Endothelial cell of umbilical vein (primary cell): Measurements from ENCODE around the gene ANKRD40CL. TPM values are rescaled to one million over a fixed set of nuclear protein-coding genes. Genes with fewer than 3 reads are reported as not detected.

Source experiments
- Bru-seq: library from RNA; stranded (reverse); fragments of 400-500 nt; gene quantifications from one replicate; lab custom pipeline; 2021; lab: Mats Ljungman, UMichigan
- BruChase-seq, 2 experiments: library from RNA; stranded (reverse); fragments of 400-500 nt; gene quantifications; one replicate each; lab custom pipeline; 2021; lab: Mats Ljungman, UMichigan
- BruUV-seq: library from RNA; stranded (reverse); fragments of 400-500 nt; replicated peaks from 2 replicates; lab custom pipeline; 2021; lab: Mats Ljungman, UMichigan
- CTCF ChIA-PET: fragments of 300-600, 350-600 bp; sonication (Branson Sonifier 250); formaldehyde crosslinking; loops from one replicate; lab custom pipeline; 2021; ENCODE audit warnings: antibody characterized with exemption, inconsistent platforms; lab: Charles Lee
- POLR2A ChIA-PET: fragments of 300-600, 350-600 bp; sonication (Branson Sonifier 250); formaldehyde crosslinking; loops from one replicate; lab custom pipeline; 2021; ENCODE audit warnings: antibody characterized with exemption, inconsistent platforms; lab: Charles Lee
- DNase-seq: peaks from one replicate; pipeline ENCODE4 v3.0.0-alpha.2; 2011; ENCODE audit warnings: low read depth, low spot score
- FAIRE-seq: peaks from 2 replicates; lab custom pipeline; 2011; peaks lifted over from hg19 to GRCh38; lab: Jason Lieb, UNC
- H2AFZ ChIP-seq: 2 replicates; pipeline ENCODE4 v1.6.0; 2012; ENCODE audit warnings: low read depth, low read length, control low read depth, inconsistent platforms
- H3K27ac ChIP-seq: 2 replicates; pipeline ENCODE4 v1.5.1; 2011; ENCODE audit warnings: low read depth, mild to moderate bottlenecking, control low read depth, low read length, moderate library complexity; ENCODE audit not compliant: insufficient read depth
- H3K27me3 ChIP-seq, 2 experiments: 2 replicates each; pipeline versions ENCODE4 v1.6.0 to v1.6.1; 2011; ENCODE audit warnings: low read length in 2 of 2, mixed read lengths in 1 of 2; ENCODE audit not compliant: control insufficient read depth in 2 of 2, insufficient read depth in 2 of 2
- H3K36me3 ChIP-seq, 2 experiments: 2 replicates in 1 of 2; 3 replicates in 1 of 2; pipeline ENCODE4 v1.5.1; 2011; ENCODE audit warnings: low read length in 2 of 2, mild to moderate bottlenecking in 1 of 2, moderate library complexity in 1 of 2; ENCODE audit not compliant: control insufficient read depth in 2 of 2, insufficient read depth in 2 of 2; ENCODE audit errors: extremely low read depth in 1 of 2
- H3K4me1 ChIP-seq: 3 replicates; pipeline ENCODE4 v1.5.1; 2011; ENCODE audit warnings: mild to moderate bottlenecking, low read length; ENCODE audit not compliant: control insufficient read depth, insufficient read depth; ENCODE audit errors: extremely low read depth
- H3K4me2 ChIP-seq: 2 replicates; pipeline ENCODE4 v1.6.1; 2011; ENCODE audit warnings: low read length, control low read depth, mixed read lengths; ENCODE audit not compliant: insufficient read depth
- H3K4me3 ChIP-seq, 3 experiments: fragments of 200-600 bp in 1 of 3; sonication (generic), shearing (Covaris generic) in 1 of 3; replicated peaks in 1 of 3; 2 replicates each; pipeline ENCODE4 v1.5.1; 2011 to 2016; ENCODE audit warnings: control low read depth in 3 of 3, low read length in 3 of 3, mild to moderate bottlenecking in 2 of 3, inconsistent platforms in 1 of 3, low read depth in 1 of 3, moderate library complexity in 1 of 3; ENCODE audit not compliant: insufficient read depth in 1 of 3
- H3K79me2 ChIP-seq: 2 replicates; pipeline ENCODE4 v1.6.0; 2012; ENCODE audit warnings: low read length, inconsistent platforms; ENCODE audit not compliant: control insufficient read depth, insufficient read depth
- H3K9ac ChIP-seq: replicated peaks from 2 replicates; pipeline ENCODE3; 2011; ENCODE audit warnings: low read length, control low read depth; ENCODE audit not compliant: insufficient read depth; ENCODE audit errors: extremely low read depth
- H3K9me1 ChIP-seq: replicated peaks from 3 replicates; pipeline ENCODE4 v1.6.0; 2011; ENCODE audit warnings: mild to moderate bottlenecking, low read length; ENCODE audit not compliant: control insufficient read depth, insufficient read depth; ENCODE audit errors: extremely low read depth
- H3K9me3 ChIP-seq: replicated peaks from 2 replicates; pipeline ENCODE4 v1.5.1; 2012; ENCODE audit warnings: low read length, inconsistent platforms; ENCODE audit not compliant: control insufficient read depth, insufficient read depth
- H4K20me1 ChIP-seq: replicated peaks from 2 replicates; pipeline ENCODE3; 2011; ENCODE audit warnings: mild to moderate bottlenecking, low read length; ENCODE audit not compliant: control insufficient read depth, insufficient read depth; ENCODE audit errors: extremely low read depth
- CTCF ChIP-seq, 2 donors: IDR thresholded peaks; 1 replicate in 1 of 2; 2 replicates in 1 of 2; pipeline ENCODE4 v1.5.1; 2011; ENCODE audit warnings: low read length in 2 of 2, mild to moderate bottlenecking in 2 of 2, moderate library complexity in 2 of 2, control low read depth in 1 of 2, inconsistent platforms in 1 of 2, low read depth in 1 of 2; ENCODE audit not compliant: insufficient read depth in 1 of 2; ENCODE audit errors: extremely low read depth in 1 of 2
- EZH2 ChIP-seq: IDR thresholded peaks from 2 replicates; pipeline ENCODE4 v1.6.1; 2012; ENCODE audit warnings: borderline replicate concordance, low read depth, mild to moderate bottlenecking, moderate library complexity, low read length, inconsistent platforms; ENCODE audit not compliant: severe bottlenecking
- FOS ChIP-seq: IDR thresholded peaks from 2 replicates; pipeline ENCODE4 v1.6.1; 2011; ENCODE audit warnings: mild to moderate bottlenecking, low read length, moderate library complexity, borderline replicate concordance; ENCODE audit not compliant: insufficient read depth
- GATA2 ChIP-seq: IDR thresholded peaks from 2 replicates; pipeline ENCODE4 v1.7.0; 2011; ENCODE audit warnings: low read depth, mild to moderate bottlenecking, moderate library complexity, mixed read lengths, low read length; ENCODE audit not compliant: insufficient read length, insufficient read depth
- JUN ChIP-seq: IDR thresholded peaks from 2 replicates; pipeline ENCODE4 v1.6.1; 2011; ENCODE audit warnings: borderline replicate concordance, low read depth; ENCODE audit not compliant: insufficient read length, insufficient read depth
- MAX ChIP-seq: IDR thresholded peaks from 2 replicates; pipeline ENCODE4 v1.6.1; 2011; ENCODE audit not compliant: insufficient read depth, insufficient read length
- MYC ChIP-seq: IDR thresholded peaks from one replicate; pipeline ENCODE4 v1.6.1; 2011; ENCODE audit warnings: mild to moderate bottlenecking, low read depth, low read length
- POLR2A ChIP-seq: IDR thresholded peaks from 2 replicates; pipeline ENCODE4 v1.6.1; 2012; ENCODE audit warnings: low read depth, mild to moderate bottlenecking, control low read depth, low read length
- POLR2AphosphoS5 ChIP-seq: IDR thresholded peaks from 2 replicates; pipeline ENCODE4 v1.6.1; 2012; ENCODE audit warnings: low read depth, mild to moderate bottlenecking, control low read depth, low read length, moderate library complexity; ENCODE audit not compliant: insufficient read depth
- dilution Hi-C: fragments of 300-500 bp; cut with MboI; formaldehyde crosslinking; loops from one replicate; pipeline ENCODE4 v1.15.0; 2019; ENCODE audit warnings: low sequenced_read_pairs; ENCODE audit not compliant: extremely low pct_ligation_motif_present
- intact Hi-C: fragments of 100-400 bp; cut with micrococcal nuclease; formaldehyde crosslinking; loops from one replicate; pipeline ENCODE4 v1.10.0; 2022
- long read RNA-seq: library from polyadenylated mRNA; stranded (forward); transcript quantifications from one replicate; pipeline ENCODE4 v2.0.0, GENCODE V29; 2021
- polyA minus RNA-seq, 3 experiments: library from RNA; depleted of rRNA, polyadenylated mRNA; stranded (reverse); fragments of >200 nt; gene quantifications; 1 replicate in 1 of 3; 2 replicates in 2 of 3; pipeline ENCODE4 v1.2.3, GENCODE V29; 2011
- polyA plus RNA-seq, 4 experiments: library from polyadenylated mRNA; depleted of rRNA in 3 of 4; stranded (reverse) in 3 of 4; unstranded in 1 of 4; fragments of >200 nt; gene quantifications; 2 replicates each; pipeline versions ENCODE4 v1.2.1 to v1.2.3, GENCODE V29; 2011 to 2012; ENCODE audit warnings: missing spikeins in 1 of 4
- total RNA-seq: library from RNA; stranded (reverse); gene quantifications from 2 replicates; pipeline ENCODE4 v1.2.3, GENCODE V29; 2021

The ANKRD40CL gene
- not detected in 2 replicates for total RNA-seq
- polyA plus RNA-seq, result not detected in 2 replicates
- polyA plus RNA-seq (2011; cell fraction: cytosol; rRNA removed), result not detected in 2 replicates
- polyA plus RNA-seq (2011; cell fraction: nucleus; rRNA removed), result not detected in 2 replicates
- polyA plus RNA-seq (2012), result not detected in 2 replicates
- not detected in 2 replicates for polyA minus RNA-seq
- polyA minus RNA-seq (2011; cell fraction: cytosol; rRNA and poly(A)+ RNA removed), result not detected
- polyA minus RNA-seq (2011; cell fraction: nucleus; rRNA and poly(A)+ RNA removed), result not detected in 2 replicates
- not detected for Bru-seq, nascent RNA
- BruChase-seq, experiment 1, labeled RNA remaining after a 6-hour chase, result not detected
- BruChase-seq, experiment 2, labeled RNA remaining after a 2-hour chase, result not detected
- long read RNA-seq, result 0 reads

GRCh38 chr17:50767446-50767845 lies at the start of gene ANKRD40CL:
Gene ANKRD40CL (minus strand): TSS chr17:50767518. CDS start chr17:50766913, 605 bp downstream.
- intact Hi-C loops (no loop called here), dilution Hi-C loops (no loop called here)
- no peak for FAIRE-seq
- Histone ChIP-seq H3K9me1 (no peaks in the 10 kb centered on the region), H3K27ac (no peak within 1 kb of the TSS), H3K4me3 (no peak within 1 kb of the TSS), H3K79me2 (no peaks in the 10 kb centered on the region), H4K20me1 (no peaks in the 10 kb centered on the region), H3K36me3 (no peaks in the 10 kb centered on the region), H3K4me2 (no peak within 1 kb of the TSS), H3K4me1 (no peaks in the 10 kb centered on the region), H3K9me3 (no peaks in the 10 kb centered on the region), H2AFZ (no peak within 1 kb of the TSS), H3K27me3 (peaks cover 7 to 9% of the 10 kb centered on the region in 2 experiments), H3K9ac (no peak within 1 kb of the TSS)
- no TSS peak for BruUV-seq
- TF ChIP-seq EZH2, result no peak
- no peak for DNase-seq
- ChIA-PET CTCF (interaction anchor here (0.8 to 1.6 kb wide), 3 partner anchors 9 to 85 kb away, joined by 3 to 10 read pairs (median 3); no protein-coding TSS in a partner anchor), POLR2A (interaction anchor here (0.6 kb wide), 1 partner anchor 8 kb away, joined by 5 read pairs; no protein-coding TSS in a partner anchor)

- BruUV-seq, result no TSS peak
- H3K4me3 ChIP-seq, result no peak overlapping the region
- no peaks in the 10 kb centered on the region for H3K79me2 ChIP-seq
- no peak overlapping the region for H3K9ac ChIP-seq
- no peak overlapping the region for H2AFZ ChIP-seq
- FAIRE-seq (no peak), DNase-seq (no peak)
- POLR2A ChIA-PET, result no interaction called here
- TF ChIP-seq EZH2 (no peak), JUN (no peak), MAX (no peak), CTCF (IDR thresholded peaks at IDR 0.05; ENCODE audit: extremely low read depth in 1 of 2, insufficient read depth in 1 of 2, low read depth in 1 of 2, low read length in 2 of 2) (no peak), FOS (no peak), POLR2A (no peak), POLR2AphosphoS5 (no peak), MYC (no peak), GATA2 (no peak)
- dilution Hi-C loops (no loop called here), intact Hi-C loops (no loop called here)
- no peaks in the 10 kb centered on the region for H4K20me1 ChIP-seq
- CTCF ChIA-PET, result interaction anchor here (0.7 to 4.3 kb wide), 9 partner anchors 8 to 141 kb away, joined by 3 to 19 read pairs (median 5); no protein-coding TSS in a partner anchor
- no peaks in the 10 kb centered on the region for H3K36me3 ChIP-seq
- no peak overlapping the region for H3K4me2 ChIP-seq
- no peak overlapping the region for H3K27ac ChIP-seq
- H3K9me1 ChIP-seq, result no peaks in the 10 kb centered on the region
- no peaks in the 10 kb centered on the region for H3K4me1 ChIP-seq
- no peaks in the 10 kb centered on the region for H3K9me3 ChIP-seq
- peaks cover 0 to 7% of the 10 kb centered on the region in 2 experiments for H3K27me3 ChIP-seq
These were observed 49.0 kb upstream of the ANKRD40CL start for GRCh38 chr17:50816271-50816670.
